ENCODE data around the gene CLIP1.

The CLIP1 gene

DNA sequence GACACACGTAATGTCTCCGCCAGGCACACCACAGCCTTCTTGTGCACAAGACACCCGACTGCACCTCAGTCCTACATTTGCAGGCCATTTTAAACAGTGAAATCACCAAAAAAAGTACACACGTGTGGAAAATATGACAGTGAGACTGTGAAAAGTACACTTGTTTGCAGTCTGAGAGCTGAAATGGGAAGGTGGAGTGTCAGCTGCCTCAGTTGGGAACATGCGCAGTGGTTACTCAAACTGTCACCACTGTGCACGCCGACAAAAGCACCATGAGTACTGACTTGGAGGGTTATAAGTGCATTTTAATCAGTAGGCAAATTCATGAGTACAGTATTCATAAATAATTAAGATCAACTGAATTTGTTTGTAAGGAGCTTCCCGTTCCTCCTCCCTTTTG is 171.9 kb downstream of the CLIP1 start:
- no peak for DNase-seq (ENCODE audit: low spot score)

DNA sequence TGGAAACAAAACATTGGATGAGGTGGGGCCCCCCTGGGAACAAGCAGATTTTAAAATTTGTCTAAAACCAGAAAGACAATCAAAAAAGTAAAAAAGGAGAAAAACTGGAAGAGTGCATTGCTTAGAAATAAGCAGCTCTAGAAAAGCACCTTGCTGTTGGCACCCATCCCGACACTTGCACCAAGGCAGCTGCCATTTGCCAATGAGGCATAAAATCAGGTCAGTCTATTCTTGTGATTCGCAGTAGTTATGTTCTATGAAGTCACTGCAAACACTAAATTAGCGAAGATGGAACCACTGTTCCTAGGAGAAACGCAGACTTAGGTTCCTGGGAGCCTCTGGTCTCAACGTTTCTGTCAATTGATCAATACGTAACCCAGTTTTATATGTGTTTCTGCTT is 172.4 kb downstream of the CLIP1 start:
- no peak for DNase-seq (ENCODE audit: low spot score)

DNA sequence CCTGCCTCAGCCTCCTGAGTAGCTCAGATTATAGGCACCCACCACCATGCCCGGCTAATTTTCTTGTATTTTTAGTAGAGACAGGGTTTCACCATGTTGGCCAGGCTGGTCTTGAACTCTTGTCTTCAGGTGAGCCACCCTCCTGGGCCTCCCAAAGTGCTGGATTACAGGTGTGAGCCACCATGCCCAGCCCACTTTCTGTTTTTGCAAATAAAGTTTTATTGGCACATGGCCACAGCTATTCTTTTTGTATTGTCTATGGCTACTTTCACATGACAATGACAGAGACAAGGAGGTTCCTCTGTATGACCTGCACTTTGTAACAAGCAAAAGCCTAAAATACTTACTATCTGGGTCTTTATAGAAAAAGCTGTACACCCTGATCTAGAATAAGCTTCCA is 176.9 kb downstream of the CLIP1 start:
- no peak for DNase-seq (ENCODE audit: low spot score)

GRCh38 chr12:122244565-122245371 is 177.7 kb downstream of the CLIP1 start:
- DNase-seq (ENCODE audit: low spot score): no peak

GRCh38 chr12:122243965-122244364 is 178.5 kb downstream of the CLIP1 start:
- DNase-seq (ENCODE audit: low spot score): no peak

GRCh38 chr12:122238861-122239260 is 183.6 kb downstream of the CLIP1 start:
- DNase-seq (ENCODE audit: low spot score): no peak

GRCh38 chr12:122235741-122236140 is 186.7 kb downstream of the CLIP1 start:
- no peak for DNase-seq (ENCODE audit: low spot score)

GRCh38 chr12:122232691-122233090 is 189.8 kb downstream of the CLIP1 start:
- no peak for DNase-seq (ENCODE audit: low spot score)

- peak; percentile 78 for DNase-seq (ENCODE audit: low spot score)
These were observed 191.7 kb downstream of the CLIP1 start for GRCh38 chr12:122230798-122231197.

- DNase-seq (ENCODE audit: low spot score): peak; percentile 99
These were observed 194.4 kb downstream of the CLIP1 start for GRCh38 chr12:122228092-122228491.

GRCh38 chr12:122227341-122227740 is 195.1 kb downstream of the CLIP1 start:
- DNase-seq (ENCODE audit: low spot score): peak; percentile 82

DNA sequence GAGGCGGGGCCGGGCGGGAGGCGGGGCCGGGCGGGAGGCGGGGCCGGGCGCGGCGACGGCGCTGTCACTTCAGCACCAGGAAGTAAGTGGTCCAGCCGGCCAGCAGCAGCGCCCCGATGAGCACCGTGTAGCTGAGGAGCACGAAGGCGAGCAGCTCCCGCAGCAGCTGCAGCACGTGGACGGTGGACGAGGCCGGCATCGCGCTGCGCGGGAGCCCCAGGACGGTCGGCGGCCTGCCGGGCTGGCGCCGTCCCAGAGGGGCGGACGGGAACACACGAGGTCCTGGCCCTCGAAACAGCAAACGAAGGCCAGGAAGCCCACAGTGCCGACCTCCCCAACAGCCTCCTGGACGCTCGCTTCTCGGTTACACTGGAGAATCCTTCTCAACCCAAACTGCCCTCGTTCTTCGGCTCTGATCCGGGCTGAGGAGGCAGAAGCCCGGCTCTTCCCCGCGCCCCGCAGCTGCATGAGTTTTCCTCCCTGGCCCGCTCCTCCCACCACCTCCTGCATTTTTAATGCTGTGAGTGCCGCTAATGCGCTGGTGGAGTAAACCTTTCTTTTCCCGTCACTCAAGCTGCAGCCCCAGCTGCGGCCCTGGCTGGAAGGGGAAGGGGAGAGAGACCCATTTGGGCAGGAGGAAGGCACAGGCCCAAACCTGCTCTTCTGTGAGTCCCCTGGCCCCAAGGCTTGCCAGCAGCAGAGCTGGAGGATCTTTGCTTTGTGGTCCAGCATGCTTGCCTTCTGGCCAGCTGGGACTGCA is 195.9 kb downstream of the CLIP1 start:
- no peak for DNase-seq (ENCODE audit: low spot score)

DNA sequence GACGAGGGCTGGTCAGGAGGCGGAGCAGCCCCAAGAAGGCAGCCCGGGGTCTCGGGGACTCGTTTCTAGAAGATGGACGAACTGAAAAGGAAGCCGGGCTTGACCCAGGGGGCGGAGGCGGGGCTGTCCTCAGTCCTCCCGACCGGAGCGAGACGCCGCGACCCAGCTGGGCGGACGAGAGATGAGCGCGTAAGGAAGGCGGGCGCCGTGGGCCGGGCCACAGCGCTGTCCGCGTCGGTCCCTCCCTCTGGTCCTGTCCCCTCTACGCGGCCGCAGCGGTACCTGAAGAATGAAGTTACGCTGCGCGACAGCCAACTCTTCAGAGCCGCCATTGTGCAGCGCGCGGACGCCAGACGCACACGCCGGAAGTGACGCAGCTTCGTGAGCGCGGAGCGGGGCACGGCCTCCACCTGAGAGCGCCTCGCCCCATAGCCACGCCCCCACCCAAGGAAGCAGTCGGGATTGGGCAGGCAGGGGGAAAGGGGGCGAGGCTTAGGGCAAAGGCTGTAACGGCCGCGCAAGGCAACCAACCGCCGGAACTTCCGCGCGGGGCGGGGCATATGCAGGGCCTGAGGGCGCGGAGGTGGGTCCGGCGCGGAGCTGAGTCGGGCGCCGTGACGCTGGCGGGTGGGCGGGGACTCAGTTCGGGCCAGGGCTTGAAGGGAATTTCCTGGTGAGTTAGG is 196.6 kb downstream of the CLIP1 start, which contains the start of gene DIABLO:
DIABLO (minus strand) TSS at position 370 of the 683 bp plus-strand sequence; CDS start at position 332, 38 bp downstream.
- DNase-seq (ENCODE audit: low spot score): peak; percentile 100
